ENCODE measurements around the gene PAQR9.

Gene PAQR9

GRCh38 chr3:142982038-142982773 is 18.7 kb upstream of the PAQR9 start:
- no peak for DNase-seq

- DNase-seq: no peak
Observed at GRCh38 chr3:142981108-142981507, 17.6 kb upstream of the PAQR9 start.

- no peak for DNase-seq
Observed at GRCh38 chr3:142977399-142977728, 13.9 kb upstream of the PAQR9 start.

- DNase-seq: peak in 23 of 56 donors; percentile 1 to 66 (median 26)
Observed at GRCh38 chr3:142976621-142977398, 13.3 kb upstream of the PAQR9 start.

- no peak for DNase-seq
Observed at GRCh38 chr3:142975316-142975995, 12.0 kb upstream of the PAQR9 start.

- DNase-seq: peak in 15 of 56 donors; percentile 4 to 66 (median 26)
Observed at GRCh38 chr3:142973217-142974009, 9.9 kb upstream of the PAQR9 start.

- DNase-seq: no peak
Observed at GRCh38 chr3:142972092-142972753, 8.7 kb upstream of the PAQR9 start.

GRCh38 chr3:142971431-142971830 is 8.0 kb upstream of the PAQR9 start:
- no peak for DNase-seq

GRCh38 chr3:142968319-142969025 is 5.0 kb upstream of the PAQR9 start:
- no peak for DNase-seq

GRCh38 chr3:142966808-142967207 is 3.3 kb upstream of the PAQR9 start:
- no peak for DNase-seq

GRCh38 chr3:142965581-142965980 is 2.1 kb upstream of the PAQR9 start:
- DNase-seq: no peak

- DNase-seq: no peak
Observed at GRCh38 chr3:142963234-142963515, 299 bp downstream of the PAQR9 start.

GRCh38 chr3:142962520-142963233 is 797 bp downstream of the PAQR9 start:
- no peak for DNase-seq

GRCh38 chr3:142962175-142962519 is 1.3 kb downstream of the PAQR9 start:
- DNase-seq: no peak

- no peak for DNase-seq
Observed at GRCh38 chr3:142961539-142961938, 1.9 kb downstream of the PAQR9 start.

GRCh38 chr3:142960322-142960850 is 3.1 kb downstream of the PAQR9 start:
- DNase-seq: no peak

- no peak for DNase-seq
Observed at GRCh38 chr3:142958707-142959106, 4.8 kb downstream of the PAQR9 start.

GRCh38 chr3:142953443-142953842 is 10.0 kb downstream of the PAQR9 start:
- no peak for DNase-seq

Data from amygdala (tissue), 56 donors.